Middle frontal gyrus (tissue), 1 donor: ENCODE measurements around the gene KRT8.

ENCODE experiments used
- DNase-seq: peaks from one replicate; pipeline ENCODE4 v3.0.0-alpha.2; 2015; ENCODE audit warnings: low spot score; ENCODE audit errors: extremely low spot score

Gene KRT8

DNA sequence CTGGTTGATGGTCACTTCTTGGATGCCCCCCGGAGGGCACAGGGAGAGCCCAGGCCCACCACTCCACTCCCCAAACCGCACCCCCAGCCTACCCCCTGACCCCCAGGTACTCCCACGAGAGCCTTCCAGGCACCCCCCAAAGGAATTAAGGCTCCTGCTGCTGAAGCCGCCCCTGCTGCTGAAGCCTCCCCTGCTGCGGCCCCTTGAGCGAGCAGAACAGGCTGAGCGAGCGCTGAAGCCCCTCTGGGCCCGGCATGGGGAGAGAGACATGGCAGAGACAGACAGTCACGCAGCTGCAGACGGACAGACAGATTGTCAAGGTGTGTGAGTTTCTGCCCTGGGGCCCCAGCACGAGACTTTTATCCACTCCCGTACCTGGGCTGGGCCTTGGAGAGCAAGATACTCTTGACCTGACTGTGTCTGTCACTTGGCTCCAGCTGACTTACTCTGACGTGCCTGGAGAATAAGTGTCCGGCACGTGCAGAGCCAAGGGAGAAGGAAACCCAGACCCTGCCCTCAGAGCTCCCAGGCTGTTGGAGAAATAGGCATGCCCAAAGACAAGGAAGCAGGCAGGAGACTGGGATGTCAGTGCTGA, 56.1 kb downstream of the KRT8 start, which contains the start of gene KRT78:
Gene KRT78, minus strand, starts transcription at position 334 of the 595 bp plus-strand sequence. Its CDS starts 64 bp downstream, at position 270.
- DNase-seq = no peak

GRCh38 chr12:52847335-52848102, 57.4 kb downstream of the KRT8 start:
- no peak for DNase-seq
